Measurements from ENCODE around the gene FREY1. TPM values are rescaled to one million over a fixed set of nuclear protein-coding genes. Genes with fewer than 3 reads are reported as not detected.

Gene FREY1
- total RNA-seq, 1 experiment from 2014 or later: 1.4 TPM

- TF ChIP-seq REST (IDR thresholded peaks at IDR 0.05; ENCODE audit: insufficient read depth in 1 of 2, low read depth in 2 of 2, low read length in 1 of 2) (no peak), SIN3A (IDR thresholded peaks at IDR 0.05; ENCODE audit: borderline replicate concordance, insufficient read depth, low read depth, low read length) (no peak), POLR2AphosphoS5 (IDR thresholded peaks at IDR 0.05; ENCODE audit: low read depth, low read length) (no peak), TCF7L2 (IDR thresholded peaks at IDR 0.05; ENCODE audit: low read depth, low read length) (no peak)
- TF ChIP-seq, protein P1, sequence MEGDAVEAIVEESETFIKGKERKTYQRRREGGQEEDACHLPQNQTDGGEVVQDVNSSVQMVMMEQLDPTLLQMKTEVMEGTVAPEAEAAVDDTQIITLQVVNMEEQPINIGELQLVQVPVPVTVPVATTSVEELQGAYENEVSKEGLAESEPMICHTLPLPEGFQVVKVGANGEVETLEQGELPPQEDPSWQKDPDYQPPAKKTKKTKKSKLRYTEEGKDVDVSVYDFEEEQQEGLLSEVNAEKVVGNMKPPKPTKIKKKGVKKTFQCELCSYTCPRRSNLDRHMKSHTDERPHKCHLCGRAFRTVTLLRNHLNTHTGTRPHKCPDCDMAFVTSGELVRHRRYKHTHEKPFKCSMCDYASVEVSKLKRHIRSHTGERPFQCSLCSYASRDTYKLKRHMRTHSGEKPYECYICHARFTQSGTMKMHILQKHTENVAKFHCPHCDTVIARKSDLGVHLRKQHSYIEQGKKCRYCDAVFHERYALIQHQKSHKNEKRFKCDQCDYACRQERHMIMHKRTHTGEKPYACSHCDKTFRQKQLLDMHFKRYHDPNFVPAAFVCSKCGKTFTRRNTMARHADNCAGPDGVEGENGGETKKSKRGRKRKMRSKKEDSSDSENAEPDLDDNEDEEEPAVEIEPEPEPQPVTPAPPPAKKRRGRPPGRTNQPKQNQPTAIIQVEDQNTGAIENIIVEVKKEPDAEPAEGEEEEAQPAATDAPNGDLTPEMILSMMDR (IDR thresholded peaks at IDR 0.05): no peak
- ATAC-seq: no peak
- Histone ChIP-seq H3K9me3 (ENCODE audit: control insufficient read depth, insufficient read depth, low read depth, low read length) (no peaks in the 10 kb centered on the region), H3K36me3 (ENCODE audit: control insufficient read depth, insufficient read depth, low read length) (peaks cover 2% of the 10 kb centered on the region; the same call in 1 of the 2 replicates), H3K4me3 (ENCODE audit: low read depth in 2 of 2, low read length in 2 of 2) (no peak overlapping the region), H3K27me3 (ENCODE audit: control insufficient read depth, insufficient read depth, low read length) (no peaks in the 10 kb centered on the region), H3K27ac (ENCODE audit: low read length) (no peak overlapping the region), H3K4me1 (ENCODE audit: control insufficient read depth, insufficient read depth, low read length) (no peaks in the 10 kb centered on the region)
- ChIA-PET CTCF (no interaction called here), POLR2A (no interaction called here)
- in situ Hi-C loops (cut with HindIII; ENCODE audit: low pct_unique_long_range_greater_than_20kb, low sequenced_read_pairs): no loop called here
- intact Hi-C loops (cut with micrococcal nuclease; ENCODE audit: unreplicated experiment): loop anchor here (10.0 kb wide), 1 partner anchor 134 kb away; no protein-coding TSS in a partner anchor
- no peak for DNase-seq (ENCODE audit: low read depth, low spot score)
- BruUV-seq (replicated peaks): no TSS peak
Observed at GRCh38 chr11:45870706-45871105, 36.4 kb downstream of the FREY1 start.

- intact Hi-C loops (cut with micrococcal nuclease; ENCODE audit: unreplicated experiment): no loop called here
- BruUV-seq (replicated peaks): no TSS peak
- H3K9me3 ChIP-seq (ENCODE audit: control insufficient read depth, insufficient read depth, low read depth, low read length): no peaks in the 10 kb centered on the region
- no peaks in the 10 kb centered on the region for H3K27me3 ChIP-seq (ENCODE audit: control insufficient read depth, insufficient read depth, low read length)
- H3K4me1 ChIP-seq (ENCODE audit: control insufficient read depth, insufficient read depth, low read length): no peaks in the 10 kb centered on the region
- POLR2A ChIA-PET: no interaction called here
- TF ChIP-seq TCF7L2 (IDR thresholded peaks at IDR 0.05; ENCODE audit: low read depth, low read length): no peak
- no peak for TF ChIP-seq POLR2AphosphoS5 (IDR thresholded peaks at IDR 0.05; ENCODE audit: low read depth, low read length)
- TF ChIP-seq, protein P1 (IDR thresholded peaks at IDR 0.05): no peak
- TF ChIP-seq SIN3A (IDR thresholded peaks at IDR 0.05; ENCODE audit: borderline replicate concordance, insufficient read depth, low read depth, low read length): no peak
- no peak for TF ChIP-seq REST (IDR thresholded peaks at IDR 0.05; ENCODE audit: insufficient read depth in 1 of 2, low read depth in 2 of 2, low read length in 1 of 2)
- no peak overlapping the region for H3K27ac ChIP-seq (ENCODE audit: low read length)
- CTCF ChIA-PET: no interaction called here
- ATAC-seq (no peak), DNase-seq (ENCODE audit: low read depth, low spot score) (no peak)
- peaks cover 2% of the 10 kb centered on the region; the same call in 1 of the 2 replicates for H3K36me3 ChIP-seq (ENCODE audit: control insufficient read depth, insufficient read depth, low read length)
- in situ Hi-C loops (cut with HindIII; ENCODE audit: low pct_unique_long_range_greater_than_20kb, low sequenced_read_pairs): no loop called here
- no peak overlapping the region for H3K4me3 ChIP-seq (ENCODE audit: low read depth in 2 of 2, low read length in 2 of 2)
Observed at GRCh38 chr11:45869551-45869950, 37.5 kb downstream of the FREY1 start.
